ENCODE measurements around the gene QDPR. TPM values are rescaled to one million over a fixed set of nuclear protein-coding genes. Genes with fewer than 3 reads are reported as not detected.
A peak's percentile ranks its signal among the peaks of the same experiment; 100 is the strongest.

QDPR gene
- total RNA-seq, 1 donor from 2014 or later = 28.6 TPM

DNA sequence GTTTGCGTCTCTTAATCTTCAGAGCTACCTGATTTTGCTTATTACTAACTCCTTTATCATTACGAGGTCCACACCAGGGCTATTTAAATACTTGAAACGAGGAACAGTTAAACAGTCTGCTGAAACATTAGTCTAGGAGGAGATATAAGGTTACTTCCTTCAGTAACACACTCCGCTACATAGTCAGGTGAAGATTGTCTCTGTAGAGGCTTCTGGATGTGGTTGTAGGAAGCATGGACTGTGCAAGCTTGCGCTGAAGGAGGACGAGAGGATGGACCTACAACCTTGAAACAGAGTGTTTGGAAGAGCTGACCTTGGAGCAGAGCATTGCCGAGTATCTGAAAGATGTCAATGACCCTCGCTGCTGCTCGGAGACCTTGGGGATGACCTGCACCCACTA lies 3.0 kb upstream of the QDPR start, which contains the start of gene CLRN2:
Gene CLRN2 (plus strand): TSS at position 301 of the 400 bp plus-strand sequence. CDS start 102 bp downstream, outside the sequence.
- Histone ChIP-seq H3K4me3 (ENCODE audit: low read depth, low read length) (no peak within 1 kb of the TSS), H3K36me3 (ENCODE audit: control insufficient read depth, insufficient read depth, low read length) (no peaks in the 10 kb centered on the region), H3K27me3 (ENCODE audit: control insufficient read depth, insufficient read depth, low read length) (peaks cover 4% of the 10 kb centered on the region)
- TF ChIP-seq, protein P1, sequence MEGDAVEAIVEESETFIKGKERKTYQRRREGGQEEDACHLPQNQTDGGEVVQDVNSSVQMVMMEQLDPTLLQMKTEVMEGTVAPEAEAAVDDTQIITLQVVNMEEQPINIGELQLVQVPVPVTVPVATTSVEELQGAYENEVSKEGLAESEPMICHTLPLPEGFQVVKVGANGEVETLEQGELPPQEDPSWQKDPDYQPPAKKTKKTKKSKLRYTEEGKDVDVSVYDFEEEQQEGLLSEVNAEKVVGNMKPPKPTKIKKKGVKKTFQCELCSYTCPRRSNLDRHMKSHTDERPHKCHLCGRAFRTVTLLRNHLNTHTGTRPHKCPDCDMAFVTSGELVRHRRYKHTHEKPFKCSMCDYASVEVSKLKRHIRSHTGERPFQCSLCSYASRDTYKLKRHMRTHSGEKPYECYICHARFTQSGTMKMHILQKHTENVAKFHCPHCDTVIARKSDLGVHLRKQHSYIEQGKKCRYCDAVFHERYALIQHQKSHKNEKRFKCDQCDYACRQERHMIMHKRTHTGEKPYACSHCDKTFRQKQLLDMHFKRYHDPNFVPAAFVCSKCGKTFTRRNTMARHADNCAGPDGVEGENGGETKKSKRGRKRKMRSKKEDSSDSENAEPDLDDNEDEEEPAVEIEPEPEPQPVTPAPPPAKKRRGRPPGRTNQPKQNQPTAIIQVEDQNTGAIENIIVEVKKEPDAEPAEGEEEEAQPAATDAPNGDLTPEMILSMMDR (IDR thresholded peaks at IDR 0.05; ENCODE audit: insufficient read depth, low read length, poor library complexity, severe bottlenecking) = no peak
- no peak for DNase-seq (ENCODE audit: low read depth)

DNA sequence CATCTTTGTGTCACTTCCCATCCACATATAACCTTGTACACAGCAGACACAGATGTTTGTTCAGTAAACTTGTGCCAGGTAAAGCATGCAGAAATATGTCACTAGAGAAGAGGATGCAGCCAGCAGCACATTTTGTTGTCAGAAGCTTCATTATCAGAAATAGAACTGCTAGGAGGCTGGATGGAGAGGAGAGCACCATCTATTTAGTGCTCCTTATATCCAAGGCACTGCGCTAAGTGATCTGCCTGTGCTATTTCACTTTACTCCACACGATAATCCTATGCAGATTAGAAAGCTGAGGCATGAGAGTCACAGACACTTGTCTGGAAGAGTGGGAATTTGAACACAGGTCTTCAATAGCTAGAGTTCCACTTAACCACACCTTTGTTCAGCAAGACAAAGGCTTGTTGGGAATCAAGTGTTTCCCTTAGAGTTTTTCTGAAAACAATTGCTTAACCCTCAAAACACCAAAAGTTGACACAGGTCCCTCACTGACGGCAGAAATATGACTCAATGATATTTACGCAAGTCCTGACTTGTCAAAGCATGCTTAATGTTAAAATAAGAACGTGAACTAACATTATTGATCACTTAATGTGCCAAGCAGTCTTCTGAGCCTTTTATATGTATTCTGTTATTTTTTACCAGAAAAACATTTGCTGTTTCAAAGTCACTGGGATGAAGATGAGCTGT lies 1.2 kb upstream of the QDPR start:
- Histone ChIP-seq H3K36me3 (ENCODE audit: control insufficient read depth, insufficient read depth, low read length) (no peaks in the 10 kb centered on the region), H3K27me3 (ENCODE audit: control insufficient read depth, insufficient read depth, low read length) (peaks cover 4% of the 10 kb centered on the region), H3K4me3 (ENCODE audit: low read depth, low read length) (no peak overlapping the region)
- TF ChIP-seq, protein P1 (IDR thresholded peaks at IDR 0.05; ENCODE audit: insufficient read depth, low read length, poor library complexity, severe bottlenecking) = no peak
- DNase-seq (ENCODE audit: low read depth) = no peak

DNA sequence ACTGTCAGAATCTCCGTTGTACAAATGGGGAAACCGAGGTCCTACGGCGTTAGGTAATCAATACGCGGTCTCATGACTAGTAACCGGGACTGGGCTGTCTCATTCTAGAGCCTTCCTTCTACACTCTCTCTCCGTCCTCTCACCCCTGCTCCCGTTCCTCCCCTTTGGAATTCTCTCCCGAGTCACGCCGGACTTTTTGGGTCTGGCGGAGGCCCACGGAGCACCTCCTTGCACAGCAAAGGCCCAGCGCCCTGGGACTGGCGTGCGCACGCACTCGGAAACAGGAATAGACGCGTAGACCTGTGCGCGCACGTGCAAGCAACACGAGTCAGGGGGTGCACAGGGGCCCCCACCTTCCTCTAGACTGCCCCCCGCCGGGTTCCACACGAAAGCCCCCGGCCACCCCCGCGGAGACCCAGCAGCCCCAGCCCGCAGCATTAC lies 361 bp downstream of the QDPR start:
- H3K27me3 ChIP-seq (ENCODE audit: control insufficient read depth, insufficient read depth, low read length) = no peaks in the 10 kb centered on the region
- TF ChIP-seq, protein P1 (IDR thresholded peaks at IDR 0.05; ENCODE audit: insufficient read depth, low read length, poor library complexity, severe bottlenecking) = no peak
- DNase-seq (ENCODE audit: low read depth) = no peak

DNA sequence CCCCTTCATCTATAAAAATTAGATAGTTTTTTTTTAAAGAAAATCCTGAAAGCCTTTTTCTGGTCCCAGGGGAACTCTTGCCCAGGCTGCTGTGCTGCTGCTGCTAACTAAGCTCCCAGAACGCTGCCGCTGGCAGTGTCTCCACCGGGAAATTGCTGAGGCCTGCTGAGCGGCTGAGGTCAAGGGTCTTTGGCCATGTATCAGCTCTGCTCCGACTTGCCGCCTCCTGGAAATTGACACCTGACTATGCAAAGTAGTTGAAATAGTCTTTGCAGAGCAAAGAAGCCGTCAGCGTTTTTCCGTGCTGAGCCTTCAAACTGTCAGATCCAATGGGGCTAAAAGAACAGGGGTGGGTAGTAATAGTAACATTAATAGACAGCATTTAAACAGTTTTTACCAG lies 839 bp downstream of the QDPR start:
- DNase-seq (ENCODE audit: low read depth) = no peak
- peak overlapping the region; percentile 76 for H3K4me3 ChIP-seq (ENCODE audit: low read depth, low read length)
- H3K27me3 ChIP-seq (ENCODE audit: control insufficient read depth, insufficient read depth, low read length) = no peaks in the 10 kb centered on the region
- TF ChIP-seq, protein P1 (IDR thresholded peaks at IDR 0.05; ENCODE audit: insufficient read depth, low read length, poor library complexity, severe bottlenecking) = no peak
- H3K36me3 ChIP-seq (ENCODE audit: control insufficient read depth, insufficient read depth, low read length) = no peaks in the 10 kb centered on the region

More for the DNA sequence above, 361 bp downstream of the QDPR start:
- Histone ChIP-seq H3K36me3 (ENCODE audit: control insufficient read depth, insufficient read depth, low read length) (no peaks in the 10 kb centered on the region), H3K4me3 (ENCODE audit: low read depth, low read length) (peak overlapping the region; percentile 76)

DNA sequence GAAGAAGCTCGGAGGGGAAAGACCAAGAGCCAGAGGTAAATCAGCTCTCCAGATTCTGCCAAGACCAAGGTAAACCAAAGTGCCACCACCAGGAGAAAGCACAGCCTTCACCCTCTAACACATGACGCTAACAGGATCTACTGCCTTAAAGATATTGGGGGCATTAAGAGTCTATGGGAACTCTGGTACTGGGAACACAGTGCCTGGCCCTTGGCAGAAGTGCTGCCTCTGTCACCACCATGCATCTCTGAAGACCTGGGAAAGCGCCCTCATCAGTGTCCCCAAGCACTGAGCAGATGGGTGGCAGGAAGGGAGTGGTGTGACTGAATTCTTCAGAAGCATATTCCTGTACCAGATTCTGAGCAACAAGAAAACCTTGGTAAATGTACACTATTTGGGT lies 1.3 kb downstream of the QDPR start:
- no peak overlapping the region for H3K4me3 ChIP-seq (ENCODE audit: low read depth, low read length)
- TF ChIP-seq, protein P1 (IDR thresholded peaks at IDR 0.05; ENCODE audit: insufficient read depth, low read length, poor library complexity, severe bottlenecking) = no peak
- no peak for DNase-seq (ENCODE audit: low read depth)
- H3K27me3 ChIP-seq (ENCODE audit: control insufficient read depth, insufficient read depth, low read length) = no peaks in the 10 kb centered on the region
- no peaks in the 10 kb centered on the region for H3K36me3 ChIP-seq (ENCODE audit: control insufficient read depth, insufficient read depth, low read length)

DNA sequence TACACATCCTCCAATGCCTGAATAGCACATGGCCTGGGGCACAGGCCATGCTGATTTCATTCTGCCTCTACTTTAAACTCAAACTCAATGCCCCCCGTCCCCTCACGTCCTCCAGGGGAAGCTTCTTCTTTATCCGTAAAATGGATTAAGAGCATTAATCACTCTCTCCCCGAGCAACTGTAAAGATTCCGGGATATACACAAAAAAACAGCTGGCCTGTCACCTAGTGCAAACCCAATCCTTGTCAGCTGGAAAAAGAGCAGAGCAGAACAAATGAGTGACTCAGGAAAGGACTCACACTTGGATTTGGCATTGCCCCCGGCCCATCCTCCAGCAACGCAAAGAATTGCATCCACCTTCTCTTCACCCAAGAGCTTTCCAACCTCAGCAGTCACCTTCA lies 7.8 kb downstream of the QDPR start:
- no peaks in the 10 kb centered on the region for H3K36me3 ChIP-seq (ENCODE audit: control insufficient read depth, insufficient read depth, low read length)
- DNase-seq (ENCODE audit: low read depth) = no peak
- H3K4me3 ChIP-seq (ENCODE audit: low read depth, low read length) = no peak overlapping the region
- TF ChIP-seq, protein P1 (IDR thresholded peaks at IDR 0.05; ENCODE audit: insufficient read depth, low read length, poor library complexity, severe bottlenecking) = no peak
- H3K27me3 ChIP-seq (ENCODE audit: control insufficient read depth, insufficient read depth, low read length) = no peaks in the 10 kb centered on the region

Data from kidney epithelial cell (primary cell).